H1 (cell line): ENCODE results near the gene NUBPL.

Experiments used
- CHD2 ChIP-seq: IDR thresholded peaks from 2 replicates; pipeline ENCODE4 v1.6.1; 2012; ENCODE audit warnings: low read length, improper control_type of control experiment
- EZH2 ChIP-seq: fragments of 200-600 bp; sonication (generic); IDR thresholded peaks from 2 replicates; pipeline ENCODE4 v1.7.1; 2012; ENCODE audit warnings: low read depth, mild to moderate bottlenecking, moderate library complexity, low read length, inconsistent platforms; ENCODE audit not compliant: severe bottlenecking
- HDAC6 ChIP-seq: IDR thresholded peaks from one replicate; pipeline ENCODE4 v1.7.1; 2012; ENCODE audit warnings: low read depth, mild to moderate bottlenecking, inconsistent platforms, low read length, moderate library complexity
- KDM1A ChIP-seq: fragments of 200-600, 300-600 bp; sonication (generic); IDR thresholded peaks from 2 replicates; pipeline ENCODE4 v1.7.1; 2016; ENCODE audit warnings: mild to moderate bottlenecking, low read length, borderline replicate concordance
- NRF1 ChIP-seq: IDR thresholded peaks from 2 replicates; pipeline ENCODE4 v1.6.1; 2011; ENCODE audit warnings: mild to moderate bottlenecking, low read depth, low read length, improper control_type of control experiment
- RFX5 ChIP-seq: IDR thresholded peaks from 2 replicates; pipeline ENCODE4 v1.6.1; 2011; ENCODE audit warnings: low read depth, low read length, improper control_type of control experiment, borderline replicate concordance
- RNF2 ChIP-seq: fragments of 200-900, 300-1000 bp; sonication (generic); IDR thresholded peaks from 2 replicates; pipeline ENCODE4 v1.7.1; 2016; ENCODE audit warnings: borderline replicate concordance, low read depth, mild to moderate bottlenecking, antibody characterized with exemption, low read length; ENCODE audit not compliant: poor library complexity, severe bottlenecking; ENCODE audit errors: missing control alignments
- SIX5 ChIP-seq: IDR thresholded peaks from 2 replicates; pipeline ENCODE4 v1.6.1; 2011; ENCODE audit warnings: mild to moderate bottlenecking, low read depth, low read length
- TAF1 ChIP-seq: IDR thresholded peaks from 2 replicates; pipeline ENCODE4 v1.6.1; 2011; ENCODE audit warnings: mild to moderate bottlenecking, low read depth, low read length
- TEAD4 ChIP-seq: IDR thresholded peaks from 2 replicates; pipeline ENCODE4 v1.6.1; 2012; ENCODE audit warnings: low read depth, low read length, inconsistent platforms, mixed read lengths
- TF ChIP-seq, protein P1 (sequence below), 3 experiments: IDR thresholded peaks; 1 replicate in 2 of 3; 2 replicates in 1 of 3; pipeline versions ENCODE4 v1.5.1 to v1.6.1; 2011; ENCODE audit warnings: low read length in 3 of 3, mild to moderate bottlenecking in 3 of 3, inconsistent platforms in 2 of 3, low read depth in 1 of 3, moderate library complexity in 1 of 3; ENCODE audit not compliant: insufficient read depth in 1 of 3; ENCODE audit errors: control extremely low read depth in 1 of 3

DNA sequence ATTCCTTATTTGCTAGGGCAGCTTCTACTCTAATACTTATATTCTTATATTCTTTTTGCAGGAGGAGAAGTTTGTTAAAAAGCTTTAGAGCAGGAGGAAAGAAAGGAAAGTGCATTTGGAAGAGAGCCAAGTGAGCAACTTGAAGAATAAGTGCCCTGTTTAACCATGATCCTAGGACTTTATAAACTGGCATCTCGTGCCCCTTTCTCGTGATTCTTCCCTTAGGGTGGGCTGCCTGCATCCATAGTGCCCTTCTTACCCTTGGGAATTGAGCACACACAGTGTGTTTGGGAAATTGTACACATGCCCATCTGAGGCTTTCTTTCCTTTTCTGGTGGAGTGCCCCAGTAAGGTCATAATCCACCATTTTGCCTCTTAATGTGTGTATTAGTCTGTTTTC is 141.9 kb downstream of the NUBPL start:
- TF ChIP-seq, protein P1, sequence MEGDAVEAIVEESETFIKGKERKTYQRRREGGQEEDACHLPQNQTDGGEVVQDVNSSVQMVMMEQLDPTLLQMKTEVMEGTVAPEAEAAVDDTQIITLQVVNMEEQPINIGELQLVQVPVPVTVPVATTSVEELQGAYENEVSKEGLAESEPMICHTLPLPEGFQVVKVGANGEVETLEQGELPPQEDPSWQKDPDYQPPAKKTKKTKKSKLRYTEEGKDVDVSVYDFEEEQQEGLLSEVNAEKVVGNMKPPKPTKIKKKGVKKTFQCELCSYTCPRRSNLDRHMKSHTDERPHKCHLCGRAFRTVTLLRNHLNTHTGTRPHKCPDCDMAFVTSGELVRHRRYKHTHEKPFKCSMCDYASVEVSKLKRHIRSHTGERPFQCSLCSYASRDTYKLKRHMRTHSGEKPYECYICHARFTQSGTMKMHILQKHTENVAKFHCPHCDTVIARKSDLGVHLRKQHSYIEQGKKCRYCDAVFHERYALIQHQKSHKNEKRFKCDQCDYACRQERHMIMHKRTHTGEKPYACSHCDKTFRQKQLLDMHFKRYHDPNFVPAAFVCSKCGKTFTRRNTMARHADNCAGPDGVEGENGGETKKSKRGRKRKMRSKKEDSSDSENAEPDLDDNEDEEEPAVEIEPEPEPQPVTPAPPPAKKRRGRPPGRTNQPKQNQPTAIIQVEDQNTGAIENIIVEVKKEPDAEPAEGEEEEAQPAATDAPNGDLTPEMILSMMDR (IDR thresholded peaks at IDR 0.05; ENCODE audit: control extremely low read depth in 1 of 3, insufficient read depth in 1 of 3, low read depth in 1 of 3, low read length in 3 of 3): no peak
- TF ChIP-seq EZH2: no peak
- no peak for TF ChIP-seq NRF1
- no peak for TF ChIP-seq TAF1
- TF ChIP-seq HDAC6: no peak
- no peak for TF ChIP-seq SIX5
- TF ChIP-seq RFX5: no peak
- TF ChIP-seq CHD2: no peak
- TF ChIP-seq RNF2: no peak
- no peak for TF ChIP-seq TEAD4
- no peak for TF ChIP-seq KDM1A
